ENCODE results near the gene KCNIP4. TPM values are rescaled to one million over a fixed set of nuclear protein-coding genes. Genes with fewer than 3 reads are reported as not detected.

KCNIP4 gene
- total RNA-seq, 1 donor from 2014 or later = 0.39 TPM

DNA sequence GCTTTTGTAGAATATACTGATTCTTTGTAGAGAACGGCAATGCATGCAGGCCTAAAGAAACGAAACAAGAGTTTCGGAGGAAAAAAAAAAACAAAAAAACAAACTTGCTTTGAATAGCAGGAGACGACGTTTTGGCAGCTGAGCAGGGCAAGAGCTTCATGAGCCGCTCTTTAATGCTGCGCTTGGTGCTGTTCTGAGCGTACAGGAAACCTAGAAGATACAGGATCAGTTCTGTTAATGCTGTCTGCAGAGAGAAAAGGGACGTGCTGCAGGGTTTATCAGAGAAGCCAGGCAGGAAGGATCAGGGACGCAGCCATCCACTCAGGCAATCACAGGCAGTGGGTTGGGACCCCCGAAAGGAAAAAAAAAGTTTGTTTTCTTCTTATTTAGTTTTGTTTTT is 1066.1 kb downstream of the KCNIP4 start:
- DNase-seq (ENCODE audit: low spot score) = no peak
- H4K20me1 ChIP-seq (ENCODE audit: low read depth) = no peaks in the 10 kb centered on the region
- H3K79me2 ChIP-seq (ENCODE audit: low read depth) = no peaks in the 10 kb centered on the region
- Mint-ChIP-seq H3K27me3 (ENCODE audit: insufficient read depth, low read depth) (no peaks in the 10 kb centered on the region), H3K4me3 (no peak overlapping the region), H3K9me3 (no peaks in the 10 kb centered on the region), H3K27ac (no peak overlapping the region), H3K4me1 (no peaks in the 10 kb centered on the region), H3K36me3 (no peaks in the 10 kb centered on the region)
- no peaks in the 10 kb centered on the region for H3K36me3 ChIP-seq
- H3K9me3 ChIP-seq (ENCODE audit: low read depth) = no peaks in the 10 kb centered on the region
- no peak overlapping the region for H3K4me2 ChIP-seq
- TF ChIP-seq CTCF (IDR thresholded peaks at IDR 0.05) (no peak), EZH2phosphoT487 (IDR thresholded peaks at IDR 0.05) (no peak), EZH2 (IDR thresholded peaks at IDR 0.05) (no peak)
- no peak overlapping the region for H3K9ac ChIP-seq
- H3K27ac ChIP-seq = no peak overlapping the region
- no peaks in the 10 kb centered on the region for H3K27me3 ChIP-seq
- no peaks in the 10 kb centered on the region for H3K4me1 ChIP-seq
- no peak overlapping the region for H2AFZ ChIP-seq (replicated peaks)
- no peak overlapping the region for H3K4me3 ChIP-seq
- H3F3A ChIP-seq (ENCODE audit: low read depth) = no peaks in the 10 kb centered on the region

DNA sequence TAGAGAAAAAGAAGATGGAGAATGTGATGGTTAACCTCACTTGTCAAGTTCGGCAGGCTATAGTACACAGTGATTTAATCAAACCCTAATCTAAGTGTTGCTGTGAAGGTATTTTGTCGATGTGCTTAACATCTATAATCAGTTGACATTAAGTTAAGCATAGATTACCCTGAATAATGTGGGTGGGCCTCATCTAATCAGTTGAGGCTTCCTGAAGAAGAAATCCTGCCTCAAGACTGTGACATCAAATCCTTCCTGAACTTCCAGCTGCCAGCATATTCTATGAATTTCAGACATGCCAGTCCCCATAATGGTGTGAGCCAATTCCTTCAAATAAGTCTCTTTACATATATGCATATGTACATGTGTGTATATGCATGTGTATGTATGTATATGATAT is 1066.9 kb downstream of the KCNIP4 start:
- TF ChIP-seq EZH2phosphoT487 (IDR thresholded peaks at IDR 0.05) = no peak
- Histone ChIP-seq H3K9me3 (ENCODE audit: low read depth) (no peaks in the 10 kb centered on the region), H3K27ac (no peak overlapping the region), H3K79me2 (ENCODE audit: low read depth) (no peaks in the 10 kb centered on the region), H4K20me1 (ENCODE audit: low read depth) (no peaks in the 10 kb centered on the region), H3F3A (ENCODE audit: low read depth) (no peaks in the 10 kb centered on the region), H3K4me2 (no peak overlapping the region), H3K4me1 (no peaks in the 10 kb centered on the region), H3K9ac (no peak overlapping the region), H3K4me3 (no peak overlapping the region), H3K36me3 (no peaks in the 10 kb centered on the region), H2AFZ (replicated peaks) (no peak overlapping the region), H3K27me3 (no peaks in the 10 kb centered on the region)
- Mint-ChIP-seq H3K36me3 (no peaks in the 10 kb centered on the region), H3K27ac (no peak overlapping the region), H3K4me3 (no peak overlapping the region), H3K9me3 (no peaks in the 10 kb centered on the region), H3K4me1 (no peaks in the 10 kb centered on the region), H3K27me3 (ENCODE audit: insufficient read depth, low read depth) (no peaks in the 10 kb centered on the region)
- no peak for DNase-seq (ENCODE audit: low spot score)

GRCh38 chr4:20878806-20879205 is 1069.8 kb downstream of the KCNIP4 start:
- H3K36me3 ChIP-seq = no peaks in the 10 kb centered on the region
- no peaks in the 10 kb centered on the region for H3F3A ChIP-seq (ENCODE audit: low read depth)
- no peak overlapping the region for H3K9ac ChIP-seq
- H3K4me3 ChIP-seq = no peak overlapping the region
- no peaks in the 10 kb centered on the region for H3K9me3 Mint-ChIP-seq
- H2AFZ ChIP-seq (replicated peaks) = no peak overlapping the region
- no peaks in the 10 kb centered on the region for H3K4me1 ChIP-seq
- H3K9me3 ChIP-seq (ENCODE audit: low read depth) = no peaks in the 10 kb centered on the region
- peak; percentile 43 for DNase-seq (ENCODE audit: low spot score)
- no peak overlapping the region for H3K27ac ChIP-seq
- no peaks in the 10 kb centered on the region for H3K27me3 ChIP-seq
- H3K36me3 Mint-ChIP-seq = no peaks in the 10 kb centered on the region
- H3K27me3 Mint-ChIP-seq (ENCODE audit: insufficient read depth, low read depth) = no peaks in the 10 kb centered on the region
- TF ChIP-seq EZH2phosphoT487 (IDR thresholded peaks at IDR 0.05) (no peak), CTCF (IDR thresholded peaks at IDR 0.05) (no peak), EZH2 (IDR thresholded peaks at IDR 0.05) (no peak)
- no peaks in the 10 kb centered on the region for H4K20me1 ChIP-seq (ENCODE audit: low read depth)
- no peaks in the 10 kb centered on the region for H3K4me1 Mint-ChIP-seq
- no peak overlapping the region for H3K4me2 ChIP-seq
- no peak overlapping the region for H3K27ac Mint-ChIP-seq
- no peaks in the 10 kb centered on the region for H3K79me2 ChIP-seq (ENCODE audit: low read depth)
- H3K4me3 Mint-ChIP-seq = no peak overlapping the region

DNA sequence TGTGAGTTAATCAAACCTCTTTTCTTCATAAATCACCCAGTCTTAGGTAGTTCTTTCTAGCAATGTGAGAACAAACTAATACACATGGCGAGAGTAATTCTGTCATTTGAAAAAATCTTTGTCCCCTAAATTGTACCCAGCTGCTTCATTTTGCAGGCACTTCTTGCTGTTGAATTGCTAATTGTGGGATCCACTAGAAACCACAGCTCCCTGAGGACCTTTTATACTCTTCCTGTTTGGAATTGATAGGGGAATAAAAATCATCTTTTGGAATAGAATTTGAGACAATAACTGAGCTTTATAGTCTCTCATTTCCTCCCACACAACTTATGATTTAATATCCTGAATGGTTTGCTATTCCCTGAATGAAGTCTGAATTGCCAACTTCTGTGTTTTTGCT is 1078.1 kb downstream of the KCNIP4 start:
- Histone ChIP-seq H3F3A (ENCODE audit: low read depth) (no peaks in the 10 kb centered on the region), H4K20me1 (ENCODE audit: low read depth) (no peaks in the 10 kb centered on the region), H3K9me3 (ENCODE audit: low read depth) (no peaks in the 10 kb centered on the region), H3K79me2 (ENCODE audit: low read depth) (no peaks in the 10 kb centered on the region), H3K27me3 (no peaks in the 10 kb centered on the region), H2AFZ (replicated peaks) (no peak overlapping the region), H3K4me1 (no peaks in the 10 kb centered on the region), H3K36me3 (no peaks in the 10 kb centered on the region), H3K4me2 (no peak overlapping the region), H3K27ac (no peak overlapping the region), H3K9ac (no peak overlapping the region), H3K4me3 (no peak overlapping the region)
- H3K9me3 Mint-ChIP-seq = no peaks in the 10 kb centered on the region
- no peaks in the 10 kb centered on the region for H3K36me3 Mint-ChIP-seq
- H3K4me3 Mint-ChIP-seq = no peak overlapping the region
- H3K27me3 Mint-ChIP-seq (ENCODE audit: insufficient read depth, low read depth) = no peaks in the 10 kb centered on the region
- DNase-seq (ENCODE audit: low spot score) = no peak
- no peaks in the 10 kb centered on the region for H3K4me1 Mint-ChIP-seq
- no peak overlapping the region for H3K27ac Mint-ChIP-seq
- no peak for TF ChIP-seq EZH2 (IDR thresholded peaks at IDR 0.05)
- no peak for TF ChIP-seq EZH2phosphoT487 (IDR thresholded peaks at IDR 0.05)
- no peak for TF ChIP-seq CTCF (IDR thresholded peaks at IDR 0.05)
